HUES48 (cell line): Measurements from ENCODE around the gene TMEM80.

Source experiments
- H3K27ac ChIP-seq: one replicate; pipeline ENCODE4 v1.7.0; 2013; ENCODE audit warnings: low read depth, low read length, inconsistent platforms
- H3K27me3 ChIP-seq: 2 replicates; pipeline ENCODE4 v1.6.1; 2013; ENCODE audit warnings: mild to moderate bottlenecking, low read length; ENCODE audit not compliant: control insufficient read depth, insufficient read depth
- H3K36me3 ChIP-seq: 2 replicates; pipeline ENCODE4 v1.6.1; 2013; ENCODE audit warnings: low read length; ENCODE audit not compliant: control insufficient read depth, insufficient read depth
- H3K4me1 ChIP-seq: 2 replicates; pipeline ENCODE4 v1.6.1; 2013; ENCODE audit warnings: mild to moderate bottlenecking, low read length; ENCODE audit not compliant: control insufficient read depth, insufficient read depth
- H3K4me3 ChIP-seq: 2 replicates; pipeline ENCODE4 v1.5.1; 2013; ENCODE audit warnings: mild to moderate bottlenecking, low read depth, low read length
- H3K9ac ChIP-seq: 2 replicates; pipeline ENCODE4 v1.6.1; 2013; ENCODE audit warnings: mild to moderate bottlenecking, low read depth, low read length, moderate library complexity
- H3K9me3 ChIP-seq: 2 replicates; pipeline ENCODE4 v1.6.1; 2013; ENCODE audit warnings: low read length; ENCODE audit not compliant: control insufficient read depth, insufficient read depth

The TMEM80 gene

DNA sequence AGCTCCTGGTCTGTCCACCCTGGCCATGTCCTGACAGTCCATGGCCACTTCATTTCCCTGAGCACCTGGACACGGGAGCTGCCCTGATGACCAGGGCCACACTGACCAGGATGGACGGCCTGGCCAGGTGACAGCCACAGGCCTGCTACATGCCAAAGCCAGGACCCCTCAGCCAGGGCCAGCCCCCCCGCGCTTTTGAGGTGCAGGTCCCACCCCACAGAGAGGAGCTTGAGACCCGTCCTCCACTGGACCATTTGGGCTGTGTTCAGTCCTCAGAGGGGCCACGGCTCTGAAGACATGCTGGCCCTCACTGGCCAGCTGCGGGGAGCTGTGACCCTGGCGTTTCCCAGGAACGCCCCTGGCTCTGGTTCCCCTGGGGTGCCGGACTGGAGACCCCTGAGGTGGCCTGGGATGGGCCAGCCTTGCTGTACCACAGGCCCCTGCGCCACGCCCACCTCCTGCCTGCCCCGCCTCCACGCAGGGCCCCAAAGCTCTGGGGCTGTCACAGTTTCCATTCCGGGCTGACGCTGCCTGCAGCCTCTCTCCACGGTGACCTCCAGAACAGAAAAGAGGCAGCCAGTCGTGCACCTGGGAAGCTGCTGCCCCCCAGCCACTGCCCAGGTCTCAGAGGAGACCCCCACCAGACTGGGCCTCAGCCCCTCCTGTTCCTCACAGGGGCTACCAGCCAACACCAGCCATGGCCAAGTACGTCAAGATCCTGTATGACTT is 28.6 kb downstream of the TMEM80 start:
- no peaks in the 10 kb centered on the region for H3K36me3 ChIP-seq
- no peaks in the 10 kb centered on the region for H3K9me3 ChIP-seq
- no peaks in the 10 kb centered on the region; the same call in 1 of the 2 replicates for H3K27me3 ChIP-seq
- H3K27ac ChIP-seq, result no peak overlapping the region
- H3K4me3 ChIP-seq, result no peak overlapping the region
- H3K4me1 ChIP-seq, result peaks cover 9% of the 10 kb centered on the region; the same call in 1 of the 2 replicates
- no peak overlapping the region for H3K9ac ChIP-seq

DNA sequence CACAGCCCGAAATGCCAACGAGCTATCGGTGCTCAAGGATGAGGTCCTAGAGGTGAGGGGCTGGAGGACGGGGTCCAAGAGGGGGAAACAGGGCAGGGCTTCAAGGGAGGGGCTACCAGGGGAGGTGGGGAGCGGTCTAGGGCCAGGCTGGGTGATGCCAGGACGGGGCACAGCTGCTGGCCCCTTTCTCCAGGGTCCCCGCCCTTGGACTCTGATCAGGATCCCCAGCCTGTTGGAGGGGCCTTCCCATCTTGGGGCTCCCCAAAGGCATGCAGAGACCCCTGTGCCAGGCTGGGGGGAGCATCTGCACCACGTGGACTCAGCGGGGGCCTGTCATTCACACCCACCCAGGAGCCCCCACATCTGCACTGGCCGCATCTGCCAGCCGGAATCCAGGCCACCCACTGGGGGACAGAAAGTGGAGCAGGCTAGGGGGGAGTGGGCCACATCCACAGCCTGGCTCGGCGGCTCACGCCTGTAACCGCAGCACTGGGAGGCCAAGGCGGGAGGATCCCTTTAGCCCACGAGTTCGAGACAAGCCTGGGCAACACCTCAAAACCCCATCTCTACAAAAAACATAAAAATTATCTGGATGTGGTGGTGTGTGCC is 29.3 kb downstream of the TMEM80 start:
- H3K4me1 ChIP-seq, result peaks cover 9% of the 10 kb centered on the region; the same call in 1 of the 2 replicates
- no peak overlapping the region for H3K4me3 ChIP-seq
- H3K9ac ChIP-seq, result no peak overlapping the region
- no peaks in the 10 kb centered on the region for H3K36me3 ChIP-seq
- H3K9me3 ChIP-seq, result no peaks in the 10 kb centered on the region
- H3K27ac ChIP-seq, result no peak overlapping the region
- no peaks in the 10 kb centered on the region for H3K27me3 ChIP-seq

DNA sequence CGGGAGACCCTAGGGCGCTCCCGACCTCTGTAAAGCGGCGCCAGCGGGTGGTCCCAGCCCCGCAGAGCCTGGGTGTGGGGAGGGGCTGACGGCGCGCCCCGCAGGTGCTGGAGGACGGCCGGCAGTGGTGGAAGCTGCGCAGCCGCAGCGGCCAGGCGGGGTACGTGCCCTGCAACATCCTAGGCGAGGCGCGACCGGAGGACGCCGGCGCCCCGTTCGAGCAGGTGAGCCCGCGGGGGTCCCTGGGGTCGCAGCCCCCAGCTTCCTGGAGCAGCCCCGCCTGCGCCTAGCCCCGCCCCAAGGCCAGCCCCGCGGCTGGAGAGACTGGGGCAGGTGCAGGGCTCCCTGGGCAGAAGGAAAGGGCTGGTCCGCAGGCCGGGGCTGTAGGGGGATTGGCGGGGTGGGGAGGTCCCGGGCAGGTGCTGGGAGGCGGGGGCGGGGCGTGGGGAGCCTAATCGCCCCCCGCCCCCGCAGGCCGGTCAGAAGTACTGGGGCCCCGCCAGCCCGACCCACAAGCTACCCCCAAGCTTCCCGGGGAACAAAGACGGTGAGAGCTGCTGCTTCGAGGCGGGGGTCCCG is 30.1 kb downstream of the TMEM80 start:
- peaks cover 5% of the 10 kb centered on the region; the same call in 1 of the 2 replicates for H3K4me1 ChIP-seq
- no peaks in the 10 kb centered on the region for H3K9me3 ChIP-seq
- no peaks in the 10 kb centered on the region for H3K36me3 ChIP-seq
- no peak overlapping the region for H3K9ac ChIP-seq
- peak overlapping the region; percentile 59 for H3K4me3 ChIP-seq
- no peak overlapping the region for H3K27ac ChIP-seq
- no peaks in the 10 kb centered on the region for H3K27me3 ChIP-seq

DNA sequence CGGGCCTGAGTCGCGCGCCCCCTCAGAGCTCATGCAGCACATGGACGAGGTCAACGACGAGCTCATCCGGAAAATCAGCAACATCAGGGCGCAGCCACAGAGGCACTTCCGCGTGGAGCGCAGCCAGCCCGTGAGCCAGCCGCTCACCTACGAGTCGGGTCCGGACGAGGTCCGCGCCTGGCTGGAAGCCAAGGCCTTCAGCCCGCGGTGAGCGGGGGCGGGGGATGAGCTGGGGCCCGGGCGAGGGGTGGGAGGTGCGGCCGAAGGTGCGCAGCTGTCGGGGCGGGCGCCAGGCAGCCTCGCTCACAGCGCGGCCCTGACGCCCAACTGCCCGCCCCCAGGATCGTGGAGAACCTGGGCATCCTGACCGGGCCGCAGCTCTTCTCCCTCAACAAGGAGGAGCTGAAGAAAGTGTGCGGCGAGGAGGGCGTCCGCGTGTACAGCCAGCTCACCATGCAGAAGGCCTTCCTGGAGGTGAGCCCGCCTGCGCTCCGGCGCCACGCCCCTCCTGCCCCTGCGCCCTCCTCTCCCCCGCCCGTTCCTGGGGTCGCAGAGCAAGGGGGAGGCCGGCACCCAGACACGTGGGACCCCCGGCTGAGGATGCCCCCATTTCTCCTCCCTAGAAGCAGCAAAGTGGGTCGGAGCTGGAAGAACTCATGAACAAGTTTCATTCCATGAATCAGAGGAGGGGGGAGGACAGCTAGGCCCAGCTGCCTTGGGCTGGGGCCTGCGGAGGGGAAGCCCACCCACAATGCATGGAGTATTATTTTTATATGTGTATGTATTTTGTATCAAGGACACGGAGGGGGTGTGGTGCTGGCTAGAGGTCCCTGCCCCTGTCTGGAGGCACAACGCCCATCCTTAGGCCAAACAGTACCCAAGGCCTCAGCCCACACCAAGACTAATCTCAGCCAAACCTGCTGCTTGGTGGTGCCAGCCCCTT is 30.9 kb downstream of the TMEM80 start:
- H3K9me3 ChIP-seq, result no peaks in the 10 kb centered on the region
- peaks cover 5% of the 10 kb centered on the region; the same call in 1 of the 2 replicates for H3K4me1 ChIP-seq
- H3K27ac ChIP-seq, result no peak overlapping the region
- H3K27me3 ChIP-seq, result no peaks in the 10 kb centered on the region
- peak overlapping the region; percentile 59 for H3K4me3 ChIP-seq
- H3K36me3 ChIP-seq, result no peaks in the 10 kb centered on the region
- H3K9ac ChIP-seq, result 0 out of 2 replicates have a peak overlapping the region, but pooled peaks have one; percentile 51

DNA sequence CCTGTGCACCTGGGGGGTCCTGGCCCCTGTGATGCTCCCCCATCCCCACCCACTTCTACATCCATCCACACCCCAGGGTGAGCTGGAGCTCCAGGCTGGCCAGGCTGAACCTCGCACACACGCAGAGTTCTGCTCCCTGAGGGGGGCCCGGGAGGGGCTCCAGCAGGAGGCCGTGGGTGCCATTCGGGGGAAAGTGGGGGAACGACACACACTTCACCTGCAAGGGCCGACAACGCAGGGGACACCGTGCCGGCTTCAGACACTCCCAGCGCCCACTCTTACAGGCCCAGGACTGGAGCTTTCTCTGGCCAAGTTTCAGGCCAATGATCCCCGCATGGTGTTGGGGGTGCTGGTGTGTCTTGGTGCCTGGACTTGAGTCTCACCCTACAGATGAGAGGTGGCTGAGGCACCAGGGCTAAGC is 31.7 kb downstream of the TMEM80 start:
- H3K27ac ChIP-seq, result no peak overlapping the region
- no peaks in the 10 kb centered on the region for H3K27me3 ChIP-seq

DNA sequence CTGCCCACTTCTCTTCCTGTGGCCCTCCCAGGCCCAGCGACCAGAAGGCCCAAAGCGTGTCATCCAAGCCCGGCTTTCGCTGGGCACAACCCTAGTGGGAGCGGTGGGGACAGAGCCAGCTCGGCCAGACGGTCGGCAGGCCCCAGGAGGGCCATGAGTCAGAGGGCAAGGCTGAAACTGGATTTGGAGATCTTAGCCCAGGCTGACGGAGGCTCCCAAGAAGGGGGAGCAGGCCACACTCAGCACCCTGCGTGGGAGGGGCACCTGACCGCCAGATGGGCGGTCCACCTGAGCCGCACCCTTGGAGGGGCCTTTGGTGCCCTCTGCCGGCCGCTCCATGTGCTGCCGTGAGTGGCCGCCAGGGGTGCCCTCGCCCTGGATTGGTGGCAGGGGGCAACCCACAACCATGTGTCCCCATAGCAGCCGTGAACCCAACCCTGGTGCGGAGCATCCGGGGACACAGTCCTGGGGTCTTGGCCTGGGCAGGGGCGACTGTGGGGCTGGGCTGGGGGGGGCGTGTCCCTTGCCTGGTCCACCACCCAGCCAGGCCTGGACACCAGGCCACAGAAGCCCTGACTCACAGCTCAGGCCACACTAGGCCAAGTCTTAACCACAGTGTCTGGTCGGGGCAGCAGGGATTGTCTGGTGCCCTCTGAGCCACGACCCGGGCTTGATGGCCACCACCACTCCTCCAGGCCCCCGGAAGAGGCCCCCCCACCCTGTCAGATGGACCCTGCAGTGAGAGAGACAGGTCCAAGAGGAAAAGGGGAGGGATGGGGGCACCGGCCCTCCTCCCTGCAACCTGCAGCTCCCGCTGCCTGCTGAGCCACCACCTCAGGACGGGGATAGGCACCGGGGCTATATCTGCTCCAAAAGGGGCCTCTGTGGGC is 32.5 kb downstream of the TMEM80 start:
- peaks cover 5% of the 10 kb centered on the region; the same call in 1 of the 2 replicates for H3K4me1 ChIP-seq
- H3K27me3 ChIP-seq, result no peaks in the 10 kb centered on the region
- no peaks in the 10 kb centered on the region for H3K36me3 ChIP-seq
- no peak overlapping the region for H3K4me3 ChIP-seq
- H3K9ac ChIP-seq, result no peak overlapping the region
- H3K9me3 ChIP-seq, result no peaks in the 10 kb centered on the region
- no peak overlapping the region for H3K27ac ChIP-seq

More for the DNA sequence above, 31.7 kb downstream of the TMEM80 start:
- Histone ChIP-seq H3K4me1 (peaks cover 5% of the 10 kb centered on the region; the same call in 1 of the 2 replicates), H3K9me3 (no peaks in the 10 kb centered on the region), H3K36me3 (no peaks in the 10 kb centered on the region), H3K4me3 (no peak overlapping the region), H3K9ac (no peak overlapping the region)

DNA sequence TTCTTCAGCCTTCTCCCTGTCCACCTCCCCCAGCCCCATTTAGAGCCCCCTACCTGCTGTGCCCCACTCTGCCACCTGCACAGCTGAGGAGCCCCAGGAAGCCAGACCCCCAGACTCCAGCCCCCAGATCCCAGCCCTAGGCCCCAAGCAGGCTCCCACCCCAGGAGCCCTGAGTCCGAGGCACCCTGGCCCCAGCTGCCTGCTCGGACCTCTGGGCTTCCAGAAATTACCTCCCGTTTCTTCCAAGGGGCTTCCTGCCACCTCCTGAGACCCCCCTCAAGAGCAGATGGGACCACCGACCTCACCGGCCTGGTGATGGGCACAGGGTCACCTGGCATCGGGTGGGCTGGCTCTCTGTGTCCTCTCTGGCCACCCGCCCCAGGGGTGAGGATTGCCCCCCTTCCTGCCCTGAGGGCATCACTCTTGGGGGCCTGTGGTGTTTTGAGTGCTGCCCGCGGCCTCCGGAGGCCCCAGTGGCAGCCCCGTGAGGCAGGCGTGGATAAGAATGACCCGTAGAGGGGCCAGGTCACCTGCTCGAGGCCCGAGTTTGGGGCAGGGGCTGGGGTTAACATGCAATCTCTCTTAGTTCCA is 33.4 kb downstream of the TMEM80 start:
- Histone ChIP-seq H3K4me3 (no peak overlapping the region), H3K4me1 (peaks cover 5% of the 10 kb centered on the region; the same call in 1 of the 2 replicates), H3K9me3 (no peaks in the 10 kb centered on the region), H3K27me3 (no peaks in the 10 kb centered on the region), H3K9ac (no peak overlapping the region), H3K27ac (no peak overlapping the region), H3K36me3 (no peaks in the 10 kb centered on the region)

DNA sequence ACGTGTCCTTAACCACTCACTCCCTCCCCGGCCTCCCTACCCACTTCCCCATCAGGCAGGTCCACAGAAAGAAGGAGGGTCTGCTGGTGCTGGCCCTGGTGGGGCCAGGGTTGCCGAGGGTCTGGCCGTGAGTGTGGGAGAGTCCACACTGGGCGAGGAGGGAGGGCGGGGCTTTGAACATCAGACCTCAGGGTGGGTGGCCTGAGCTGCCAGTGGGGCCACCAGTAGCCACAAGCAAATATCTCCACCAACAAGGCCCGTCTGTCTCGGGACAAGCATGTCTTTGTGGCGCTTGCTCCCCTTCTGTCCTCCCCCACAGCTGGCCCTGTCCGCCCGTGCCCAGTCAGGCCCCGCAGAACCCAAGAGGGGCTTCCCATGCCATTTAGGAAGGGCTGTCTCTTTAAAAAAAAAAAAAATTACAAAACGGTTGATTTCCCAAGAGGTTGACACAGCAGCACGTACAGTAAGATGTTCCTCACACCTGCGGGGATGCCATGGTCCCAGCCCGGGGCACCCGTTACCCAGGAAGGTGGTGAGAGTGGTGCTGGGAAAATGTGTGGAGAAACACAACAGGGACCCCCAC is 34.0 kb downstream of the TMEM80 start:
- no peaks in the 10 kb centered on the region for H3K9me3 ChIP-seq
- H3K27ac ChIP-seq, result no peak overlapping the region
- H3K36me3 ChIP-seq, result no peaks in the 10 kb centered on the region
- H3K27me3 ChIP-seq, result no peaks in the 10 kb centered on the region
- peaks cover 5% of the 10 kb centered on the region; the same call in 1 of the 2 replicates for H3K4me1 ChIP-seq
- H3K4me3 ChIP-seq, result no peak overlapping the region
- no peak overlapping the region for H3K9ac ChIP-seq

DNA sequence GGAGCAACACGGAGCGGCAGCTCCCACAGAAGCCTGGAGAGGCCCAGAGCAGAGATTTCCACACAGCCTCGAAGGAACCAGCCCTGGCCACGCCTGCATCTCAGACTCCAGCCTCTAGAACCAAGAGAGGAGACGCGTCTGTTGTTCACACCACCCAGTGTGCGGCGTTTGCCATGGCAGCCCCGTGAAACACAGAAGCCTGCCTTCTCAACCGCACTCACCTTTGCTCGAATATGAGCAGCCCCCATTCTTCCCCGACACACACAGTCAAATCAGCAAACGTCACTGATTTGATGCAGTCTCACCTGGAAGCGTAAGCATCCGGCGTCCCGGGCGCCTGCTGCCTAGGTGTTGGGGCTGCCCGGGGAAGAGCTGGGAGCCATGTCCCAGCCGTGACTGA is 37.5 kb downstream of the TMEM80 start:
- Histone ChIP-seq H3K9me3 (no peaks in the 10 kb centered on the region), H3K9ac (no peak overlapping the region), H3K4me3 (no peak overlapping the region), H3K36me3 (no peaks in the 10 kb centered on the region), H3K27me3 (no peaks in the 10 kb centered on the region), H3K4me1 (no peaks in the 10 kb centered on the region), H3K27ac (no peak overlapping the region)
